Suprapubic skin (tissue), 4 donors: ENCODE data around the gene SEC14L1. TPM values are rescaled to one million over a fixed set of nuclear protein-coding genes. Genes with fewer than 3 reads are reported as not detected.
"Not testable (repeated sequence)": the region's sequence is repeated elsewhere in the genome, so short reads cannot be mapped to it uniquely, and the experiment has no call there.

Experiments
- DNase-seq, 2 donors: peaks; one replicate each; pipeline ENCODE4 v3.0.0-alpha.2; 2019; ENCODE audit warnings: low spot score in 2 of 2
- H3K27ac ChIP-seq: fragments of 200-600 bp; sonication (generic); one replicate; pipeline ENCODE4 v1.5.1; 2019
- H3K27me3 ChIP-seq: fragments of 200-600 bp; sonication (generic); one replicate; pipeline ENCODE4 v1.5.1; 2019
- H3K36me3 ChIP-seq: fragments of 200-600 bp; sonication (generic); one replicate; pipeline ENCODE4 v1.5.1; 2019
- H3K4me1 ChIP-seq: fragments of 200-600 bp; sonication (generic); one replicate; pipeline ENCODE4 v1.5.1; 2019
- H3K4me3 ChIP-seq: fragments of 200-600 bp; sonication (generic); one replicate; pipeline ENCODE4 v1.5.1; 2019; ENCODE audit warnings: mild to moderate bottlenecking
- H3K9me3 ChIP-seq: fragments of 200-600 bp; sonication (generic); one replicate; pipeline ENCODE4 v1.5.1; 2019
- EP300 ChIP-seq: sonication (generic); formaldehyde crosslinking; IDR thresholded peaks from one replicate; pipeline ENCODE4 v1.6.1; 2017; ENCODE audit warnings: antibody characterized with exemption
- POLR2A ChIP-seq, 2 donors: fragments of 450-650 bp; IDR thresholded peaks; one replicate each; pipeline ENCODE4 v1.6.1; 2017; ENCODE audit warnings: antibody characterized with exemption in 2 of 2, mild to moderate bottlenecking in 2 of 2, moderate library complexity in 2 of 2
- POLR2AphosphoS5 ChIP-seq, 3 donors: sonication (generic); formaldehyde crosslinking; IDR thresholded peaks; one replicate each; pipeline ENCODE4 v1.6.1; 2017; ENCODE audit warnings: antibody characterized with exemption in 3 of 3
- WGBS: methylation state at CpG from one replicate; pipeline ENCODE4 v1.1.5; 2018; 5-methylcytosine and 5-hydroxymethylcytosine counted together
- total RNA-seq, 4 donors: library from RNA; depleted of rRNA; stranded (reverse); fragments of >200 nt; gene quantifications; one replicate each; pipeline ENCODE4 v1.1.0, GENCODE V29; 2016
- TF ChIP-seq, protein P1 (sequence below), 2 donors: fragments of 200-600 bp in 1 of 2; fragments of 450-650 bp in 1 of 2; sonication (generic) in 1 of 2; IDR thresholded peaks; one replicate each; pipeline ENCODE4 v1.5.1; 2016 to 2019; ENCODE audit warnings: antibody characterized with exemption in 2 of 2, mild to moderate bottlenecking in 1 of 2, moderate library complexity in 1 of 2

The SEC14L1 gene
- total RNA-seq, 4 donors from 2014 or later, result 35.5 to 87.3 (median 51.6) TPM

DNA sequence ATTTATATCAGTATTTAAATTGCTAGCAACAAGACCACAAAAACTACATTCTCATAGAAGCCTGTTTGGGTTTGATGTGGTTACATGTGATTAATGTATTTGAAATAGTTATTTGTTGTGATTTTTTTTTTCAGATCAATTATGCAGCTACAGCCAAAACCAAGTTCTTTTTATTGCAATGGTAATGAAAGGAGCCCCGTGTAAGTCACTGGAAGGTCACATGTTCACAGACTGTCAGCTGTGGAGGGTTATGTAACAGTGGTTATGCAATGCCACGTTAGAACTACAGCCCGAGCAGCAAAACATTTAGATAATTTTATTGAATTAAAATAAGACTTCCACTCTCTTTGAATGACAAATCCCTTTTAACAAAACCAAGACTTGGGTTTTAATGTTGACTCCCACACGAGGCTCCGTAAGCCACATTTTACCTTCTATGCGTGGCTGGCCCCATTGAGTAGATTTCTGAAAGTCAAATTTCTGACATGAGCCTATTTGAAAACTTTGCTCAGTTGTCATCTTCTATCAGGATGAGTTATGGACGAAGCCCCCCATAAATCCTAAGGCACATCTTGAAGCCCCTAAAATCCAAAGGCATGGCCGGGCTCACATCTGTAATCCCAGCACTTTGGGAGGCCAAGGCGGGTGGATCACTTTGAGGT is 41.8 kb upstream of the SEC14L1 start:
- Histone ChIP-seq H3K4me1 (peaks cover 53% of the 10 kb centered on the region), H3K36me3 (peaks cover 17% of the 10 kb centered on the region), H3K27me3 (no peaks in the 10 kb centered on the region), H3K9me3 (no peaks in the 10 kb centered on the region), H3K27ac (peak overlapping the region; percentile 39), H3K4me3 (no peak overlapping the region)
- 43% methylated on average over 9 of the region's 9 CpGs for WGBS
- no peak for DNase-seq
- TF ChIP-seq, protein P1, sequence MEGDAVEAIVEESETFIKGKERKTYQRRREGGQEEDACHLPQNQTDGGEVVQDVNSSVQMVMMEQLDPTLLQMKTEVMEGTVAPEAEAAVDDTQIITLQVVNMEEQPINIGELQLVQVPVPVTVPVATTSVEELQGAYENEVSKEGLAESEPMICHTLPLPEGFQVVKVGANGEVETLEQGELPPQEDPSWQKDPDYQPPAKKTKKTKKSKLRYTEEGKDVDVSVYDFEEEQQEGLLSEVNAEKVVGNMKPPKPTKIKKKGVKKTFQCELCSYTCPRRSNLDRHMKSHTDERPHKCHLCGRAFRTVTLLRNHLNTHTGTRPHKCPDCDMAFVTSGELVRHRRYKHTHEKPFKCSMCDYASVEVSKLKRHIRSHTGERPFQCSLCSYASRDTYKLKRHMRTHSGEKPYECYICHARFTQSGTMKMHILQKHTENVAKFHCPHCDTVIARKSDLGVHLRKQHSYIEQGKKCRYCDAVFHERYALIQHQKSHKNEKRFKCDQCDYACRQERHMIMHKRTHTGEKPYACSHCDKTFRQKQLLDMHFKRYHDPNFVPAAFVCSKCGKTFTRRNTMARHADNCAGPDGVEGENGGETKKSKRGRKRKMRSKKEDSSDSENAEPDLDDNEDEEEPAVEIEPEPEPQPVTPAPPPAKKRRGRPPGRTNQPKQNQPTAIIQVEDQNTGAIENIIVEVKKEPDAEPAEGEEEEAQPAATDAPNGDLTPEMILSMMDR (IDR thresholded peaks at IDR 0.05), result no peak
- TF ChIP-seq POLR2AphosphoS5 (IDR thresholded peaks at IDR 0.05) (peak in 1 of 3 donors; percentile 48), POLR2A (IDR thresholded peaks at IDR 0.05) (no peak), EP300 (no peak)

DNA sequence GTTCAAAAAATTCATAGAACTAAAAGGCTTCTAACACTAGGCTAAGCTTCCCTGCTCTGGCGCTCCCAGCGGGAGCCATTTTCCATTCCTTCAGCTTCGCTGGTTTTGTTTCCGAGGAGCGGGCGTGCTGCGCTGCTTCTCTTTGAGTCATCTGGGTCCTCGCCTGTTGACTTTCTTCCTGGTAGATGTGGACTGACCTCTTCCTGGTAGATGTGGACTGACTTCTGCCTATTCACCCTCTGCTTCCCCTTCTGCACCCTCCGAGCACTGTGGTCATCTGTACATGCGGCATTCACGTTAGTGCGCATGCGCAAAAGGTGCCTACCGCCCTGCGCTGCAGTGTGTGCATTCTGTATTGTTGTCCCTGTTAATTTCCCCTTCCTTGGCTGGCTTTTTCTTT is 40.8 kb upstream of the SEC14L1 start:
- Histone ChIP-seq H3K4me3 (no peak overlapping the region), H3K27me3 (no peaks in the 10 kb centered on the region), H3K4me1 (peaks cover 53% of the 10 kb centered on the region), H3K9me3 (no peaks in the 10 kb centered on the region), H3K36me3 (peaks cover 7% of the 10 kb centered on the region), H3K27ac (peak overlapping the region; percentile 39)
- DNase-seq, result peak; percentile 77 to 83
- 82% methylated on average over 15 of the region's 15 CpGs for WGBS
- TF ChIP-seq, protein P1 (IDR thresholded peaks at IDR 0.05), result no peak
- no peak for TF ChIP-seq POLR2A (IDR thresholded peaks at IDR 0.05)
- no peak for TF ChIP-seq EP300
- TF ChIP-seq POLR2AphosphoS5 (IDR thresholded peaks at IDR 0.05), result no peak

- Histone ChIP-seq H3K9me3 (no peaks in the 10 kb centered on the region), H3K36me3 (no peaks in the 10 kb centered on the region), H3K27me3 (no peaks in the 10 kb centered on the region), H3K4me3 (no peak overlapping the region), H3K27ac (no peak overlapping the region), H3K4me1 (peaks cover 36% of the 10 kb centered on the region)
- WGBS, result 85% methylated on average over 14 of the region's 15 CpGs
- DNase-seq, result no peak
- TF ChIP-seq, protein P1 (IDR thresholded peaks at IDR 0.05), result no peak
- no peak for TF ChIP-seq POLR2AphosphoS5 (IDR thresholded peaks at IDR 0.05)
- no peak for TF ChIP-seq EP300
- no peak for TF ChIP-seq POLR2A (IDR thresholded peaks at IDR 0.05)
Measured at GRCh38 chr17:77101521-77102410, 39.0 kb upstream of the SEC14L1 start.

GRCh38 chr17:77102411-77103134 is 38.2 kb upstream of the SEC14L1 start:
- H3K4me3 ChIP-seq, H3K9me3 ChIP-seq, H3K27ac ChIP-seq, H3K36me3 ChIP-seq, DNase-seq, H3K27me3 ChIP-seq: not testable (repeated sequence)
- WGBS, result 96% methylated on average over 8 of the region's 8 CpGs
- peaks cover 28% of the 10 kb centered on the region for H3K4me1 ChIP-seq

DNA sequence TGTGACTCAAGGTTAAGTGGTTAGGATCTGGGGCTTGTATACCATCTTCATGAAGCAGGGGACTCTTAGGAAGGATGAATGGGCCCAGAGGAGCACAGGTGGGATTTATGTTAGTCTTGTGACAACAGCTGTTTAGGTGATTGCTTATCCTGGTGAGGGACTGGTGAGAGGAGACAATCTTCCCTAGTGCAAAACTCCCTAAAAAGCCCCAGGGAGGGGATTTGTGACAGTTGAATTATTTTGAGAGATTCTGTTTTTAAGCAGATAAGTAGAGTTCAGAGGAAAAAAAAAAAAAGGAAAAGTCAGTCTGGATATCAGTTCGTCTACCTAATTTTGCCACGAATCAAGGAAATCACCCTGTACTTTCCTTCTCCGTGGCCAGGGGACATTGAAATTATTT is 35.1 kb upstream of the SEC14L1 start:
- no peak for TF ChIP-seq POLR2AphosphoS5 (IDR thresholded peaks at IDR 0.05)
- TF ChIP-seq EP300, result no peak
- TF ChIP-seq POLR2A (IDR thresholded peaks at IDR 0.05), result no peak
- TF ChIP-seq, protein P1 (IDR thresholded peaks at IDR 0.05), result no peak
- no peaks in the 10 kb centered on the region for H3K27me3 ChIP-seq
- H3K36me3 ChIP-seq, result no peaks in the 10 kb centered on the region
- H3K27ac ChIP-seq, result no peak overlapping the region
- no peaks in the 10 kb centered on the region for H3K9me3 ChIP-seq
- 93% methylated on average over 3 of the region's 3 CpGs for WGBS
- H3K4me1 ChIP-seq, result peaks cover 25% of the 10 kb centered on the region
- no peak for DNase-seq
- no peak overlapping the region for H3K4me3 ChIP-seq
